ENCODE measurements around the gene CHURC1. TPM values are rescaled to one million over a fixed set of nuclear protein-coding genes. Genes with fewer than 3 reads are reported as not detected.

CHURC1 gene
- total RNA-seq, 2 experiments from 2014 or later: 33.0 to 72.5 TPM

DNA sequence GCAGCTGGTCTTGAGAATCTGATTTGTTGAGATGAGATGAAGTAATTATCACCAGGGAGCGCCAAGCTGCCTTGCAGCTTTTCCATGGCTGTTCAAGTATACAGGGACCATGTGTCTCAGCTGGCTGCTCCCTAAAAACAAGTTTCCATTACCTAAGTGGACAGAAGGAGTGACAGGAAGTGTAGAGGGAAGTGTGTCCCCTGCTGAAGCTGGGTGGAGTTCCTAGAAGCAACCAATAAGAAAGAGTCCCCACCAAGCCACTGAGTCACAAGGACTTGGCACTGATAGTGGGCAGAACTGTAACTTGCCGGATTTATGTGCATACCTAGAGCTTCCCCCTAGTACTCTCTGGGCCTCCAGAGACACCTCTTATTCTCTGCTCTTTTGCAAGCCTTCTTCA lies 29.8 kb downstream of the CHURC1 start:
- H3K36me3 ChIP-seq (ENCODE audit: insufficient read depth, low read length): peaks cover 16% of the 10 kb centered on the region
- no peak for DNase-seq (ENCODE audit: low spot score)
- H3K27ac ChIP-seq (ENCODE audit: low read depth, low read length, poor library complexity, severe bottlenecking): no peak overlapping the region
- H3K4me2 ChIP-seq (ENCODE audit: low read length): no peak overlapping the region
- H3K4me1 ChIP-seq (ENCODE audit: insufficient read depth, low read length, poor library complexity, severe bottlenecking): no peaks in the 10 kb centered on the region
- TF ChIP-seq, protein P1, sequence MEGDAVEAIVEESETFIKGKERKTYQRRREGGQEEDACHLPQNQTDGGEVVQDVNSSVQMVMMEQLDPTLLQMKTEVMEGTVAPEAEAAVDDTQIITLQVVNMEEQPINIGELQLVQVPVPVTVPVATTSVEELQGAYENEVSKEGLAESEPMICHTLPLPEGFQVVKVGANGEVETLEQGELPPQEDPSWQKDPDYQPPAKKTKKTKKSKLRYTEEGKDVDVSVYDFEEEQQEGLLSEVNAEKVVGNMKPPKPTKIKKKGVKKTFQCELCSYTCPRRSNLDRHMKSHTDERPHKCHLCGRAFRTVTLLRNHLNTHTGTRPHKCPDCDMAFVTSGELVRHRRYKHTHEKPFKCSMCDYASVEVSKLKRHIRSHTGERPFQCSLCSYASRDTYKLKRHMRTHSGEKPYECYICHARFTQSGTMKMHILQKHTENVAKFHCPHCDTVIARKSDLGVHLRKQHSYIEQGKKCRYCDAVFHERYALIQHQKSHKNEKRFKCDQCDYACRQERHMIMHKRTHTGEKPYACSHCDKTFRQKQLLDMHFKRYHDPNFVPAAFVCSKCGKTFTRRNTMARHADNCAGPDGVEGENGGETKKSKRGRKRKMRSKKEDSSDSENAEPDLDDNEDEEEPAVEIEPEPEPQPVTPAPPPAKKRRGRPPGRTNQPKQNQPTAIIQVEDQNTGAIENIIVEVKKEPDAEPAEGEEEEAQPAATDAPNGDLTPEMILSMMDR (conservative IDR thresholded peaks at IDR 0.05; ENCODE audit: low read length): no peak
- TF ChIP-seq EZH2phosphoT487 (IDR thresholded peaks at IDR 0.05; ENCODE audit: borderline replicate concordance, low read depth, low read length): no peak
- no TSS peak for BruUV-seq (replicated peaks)
- H3K4me3 ChIP-seq (ENCODE audit: low read depth, low read length, poor library complexity, severe bottlenecking): no peak overlapping the region
- ChIA-PET POLR2A (no interaction called here), CTCF (ENCODE audit: unreplicated experiment) (no interaction called here)
- H4K20me1 ChIP-seq (ENCODE audit: insufficient read depth, low read length): no peaks in the 10 kb centered on the region
- no peak overlapping the region for H2AFZ ChIP-seq (ENCODE audit: low read length)
- H3K79me2 ChIP-seq (ENCODE audit: insufficient read depth, low read depth, low read length): no peaks in the 10 kb centered on the region
- no peaks in the 10 kb centered on the region for H3K9me2 ChIP-seq (ENCODE audit: insufficient read depth, low read length)
- no peaks in the 10 kb centered on the region for H3K9me3 ChIP-seq (ENCODE audit: low read length)
- intact Hi-C loops (cut with micrococcal nuclease; ENCODE audit: unreplicated experiment): loop anchor here (10.0 kb wide), 1 partner anchor 979 kb away; no protein-coding TSS in a partner anchor

DNA sequence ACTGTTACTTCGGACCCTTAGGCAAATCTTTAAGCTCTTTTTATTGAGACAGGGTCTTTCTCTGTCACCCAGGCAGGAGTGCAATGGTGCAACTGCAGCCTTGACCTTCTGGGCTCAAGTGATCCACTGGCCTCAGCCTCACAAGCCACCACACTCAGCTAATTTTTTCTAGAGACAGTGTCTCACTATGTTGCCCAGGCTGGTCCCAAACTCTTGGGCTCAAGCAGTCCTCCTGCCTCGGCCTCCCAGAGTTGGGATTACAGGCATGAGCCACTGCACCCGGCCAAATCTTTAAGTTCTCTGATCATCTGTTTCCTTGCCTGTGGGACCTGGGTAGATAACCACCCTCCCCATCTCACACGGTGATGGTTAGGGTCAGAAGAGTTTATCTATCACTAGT lies 30.6 kb downstream of the CHURC1 start:
- intact Hi-C loops (cut with micrococcal nuclease; ENCODE audit: unreplicated experiment): loop anchor here (10.0 kb wide), 1 partner anchor 980 kb away; no protein-coding TSS in a partner anchor
- H3K4me1 ChIP-seq (ENCODE audit: insufficient read depth, low read length, poor library complexity, severe bottlenecking): no peaks in the 10 kb centered on the region
- no peak overlapping the region for H3K27ac ChIP-seq (ENCODE audit: low read depth, low read length, poor library complexity, severe bottlenecking)
- H2AFZ ChIP-seq (ENCODE audit: low read length): no peak overlapping the region
- H3K9me3 ChIP-seq (ENCODE audit: low read length): no peaks in the 10 kb centered on the region
- TF ChIP-seq, protein P1 (conservative IDR thresholded peaks at IDR 0.05; ENCODE audit: low read length): no peak
- no peak for TF ChIP-seq EZH2phosphoT487 (IDR thresholded peaks at IDR 0.05; ENCODE audit: borderline replicate concordance, low read depth, low read length)
- no peaks in the 10 kb centered on the region for H3K79me2 ChIP-seq (ENCODE audit: insufficient read depth, low read depth, low read length)
- H3K9me2 ChIP-seq (ENCODE audit: insufficient read depth, low read length): no peaks in the 10 kb centered on the region
- DNase-seq (ENCODE audit: low spot score): no peak
- ChIA-PET POLR2A (interaction anchor here (0.6 kb wide), 1 partner anchor 25 kb away, joined by 3 read pairs; no protein-coding TSS in a partner anchor), CTCF (ENCODE audit: unreplicated experiment) (no interaction called here)
- H3K4me3 ChIP-seq (ENCODE audit: low read depth, low read length, poor library complexity, severe bottlenecking): no peak overlapping the region
- H3K36me3 ChIP-seq (ENCODE audit: insufficient read depth, low read length): peaks cover 16% of the 10 kb centered on the region
- BruUV-seq (replicated peaks): no TSS peak
- H3K4me2 ChIP-seq (ENCODE audit: low read length): no peak overlapping the region
- no peaks in the 10 kb centered on the region for H4K20me1 ChIP-seq (ENCODE audit: insufficient read depth, low read length)

DNA sequence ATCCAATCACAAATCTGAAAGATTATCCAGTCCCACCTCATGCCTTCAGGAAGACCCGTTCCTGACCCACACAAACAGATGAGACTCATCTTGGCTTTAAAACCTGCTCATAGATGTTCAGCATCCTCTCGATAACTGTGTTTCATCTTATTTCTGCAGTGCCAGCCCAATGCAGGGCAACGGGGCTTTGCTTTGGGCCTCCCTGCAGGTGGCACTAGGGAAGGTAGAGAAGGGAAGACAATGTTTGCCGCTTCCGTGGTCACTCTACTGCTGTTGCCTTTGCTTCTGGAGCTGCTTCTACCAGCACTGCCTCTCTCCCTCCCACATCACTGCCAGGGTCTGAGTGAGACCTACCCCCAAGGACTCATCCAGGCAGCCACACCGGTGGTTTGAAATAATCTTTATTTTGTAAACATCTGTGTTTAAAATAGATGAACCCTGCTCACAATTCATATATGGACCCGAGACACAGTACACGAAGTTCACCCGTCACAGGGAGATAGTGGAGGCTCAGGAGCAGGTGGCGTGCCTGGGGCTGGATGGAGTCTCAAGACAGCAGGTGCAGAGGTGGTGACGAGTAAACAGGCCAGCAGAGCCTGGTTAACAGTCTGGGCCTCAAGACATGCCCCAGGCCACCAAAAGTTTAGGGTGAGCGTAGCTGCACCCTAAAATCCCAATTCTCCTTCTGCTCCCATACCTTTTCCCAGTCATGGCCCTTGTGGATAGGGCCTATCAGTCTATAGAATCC lies 31.4 kb downstream of the CHURC1 start:
- H3K36me3 ChIP-seq (ENCODE audit: insufficient read depth, low read length): peaks cover 16% of the 10 kb centered on the region

More for the DNA sequence above, 31.4 kb downstream of the CHURC1 start:
- TF ChIP-seq, protein P1 (conservative IDR thresholded peaks at IDR 0.05; ENCODE audit: low read length): no peak
- no peak for TF ChIP-seq EZH2phosphoT487 (IDR thresholded peaks at IDR 0.05; ENCODE audit: borderline replicate concordance, low read depth, low read length)
- BruUV-seq (replicated peaks): no TSS peak
- no peak overlapping the region for H2AFZ ChIP-seq (ENCODE audit: low read length)
- ChIA-PET CTCF (ENCODE audit: unreplicated experiment) (no interaction called here), POLR2A (interaction anchor here (0.6 to 1.3 kb wide), 2 partner anchors 9 to 26 kb away, joined by 3 read pairs; no protein-coding TSS in a partner anchor)
- H3K9me2 ChIP-seq (ENCODE audit: insufficient read depth, low read length): no peaks in the 10 kb centered on the region
- no peak for DNase-seq (ENCODE audit: low spot score)
- H3K4me3 ChIP-seq (ENCODE audit: low read depth, low read length, poor library complexity, severe bottlenecking): no peak overlapping the region
- no peaks in the 10 kb centered on the region for H4K20me1 ChIP-seq (ENCODE audit: insufficient read depth, low read length)
- intact Hi-C loops (cut with micrococcal nuclease; ENCODE audit: unreplicated experiment): loop anchor here (10.0 kb wide), 1 partner anchor 981 kb away; no protein-coding TSS in a partner anchor
- no peak overlapping the region for H3K4me2 ChIP-seq (ENCODE audit: low read length)
- H3K4me1 ChIP-seq (ENCODE audit: insufficient read depth, low read length, poor library complexity, severe bottlenecking): no peaks in the 10 kb centered on the region
- no peak overlapping the region for H3K27ac ChIP-seq (ENCODE audit: low read depth, low read length, poor library complexity, severe bottlenecking)
- no peaks in the 10 kb centered on the region for H3K9me3 ChIP-seq (ENCODE audit: low read length)
- no peaks in the 10 kb centered on the region for H3K79me2 ChIP-seq (ENCODE audit: insufficient read depth, low read depth, low read length)

All from OCI-LY7 (cell line).